Measurements from ENCODE around the gene ACBD6.

GRCh38 chr1:180402551-180402950 is 99.8 kb downstream of the ACBD6 start:
- TF ChIP-seq CTCF (IDR thresholded peaks at IDR 0.05) (no peak), EZH2 (IDR thresholded peaks at IDR 0.05; ENCODE audit: borderline replicate concordance, insufficient read depth, low read depth, low read length, poor library complexity, severe bottlenecking) (no peak)

Data from B cell (primary cell).